ENCODE measurements around the gene SYT5. TPM values are rescaled to one million over a fixed set of nuclear protein-coding genes. Genes with fewer than 3 reads are reported as not detected.

Gene SYT5
- total RNA-seq (ENCODE audit: unreplicated experiment) = 1.6 TPM
- long read RNA-seq = 0 reads

DNA sequence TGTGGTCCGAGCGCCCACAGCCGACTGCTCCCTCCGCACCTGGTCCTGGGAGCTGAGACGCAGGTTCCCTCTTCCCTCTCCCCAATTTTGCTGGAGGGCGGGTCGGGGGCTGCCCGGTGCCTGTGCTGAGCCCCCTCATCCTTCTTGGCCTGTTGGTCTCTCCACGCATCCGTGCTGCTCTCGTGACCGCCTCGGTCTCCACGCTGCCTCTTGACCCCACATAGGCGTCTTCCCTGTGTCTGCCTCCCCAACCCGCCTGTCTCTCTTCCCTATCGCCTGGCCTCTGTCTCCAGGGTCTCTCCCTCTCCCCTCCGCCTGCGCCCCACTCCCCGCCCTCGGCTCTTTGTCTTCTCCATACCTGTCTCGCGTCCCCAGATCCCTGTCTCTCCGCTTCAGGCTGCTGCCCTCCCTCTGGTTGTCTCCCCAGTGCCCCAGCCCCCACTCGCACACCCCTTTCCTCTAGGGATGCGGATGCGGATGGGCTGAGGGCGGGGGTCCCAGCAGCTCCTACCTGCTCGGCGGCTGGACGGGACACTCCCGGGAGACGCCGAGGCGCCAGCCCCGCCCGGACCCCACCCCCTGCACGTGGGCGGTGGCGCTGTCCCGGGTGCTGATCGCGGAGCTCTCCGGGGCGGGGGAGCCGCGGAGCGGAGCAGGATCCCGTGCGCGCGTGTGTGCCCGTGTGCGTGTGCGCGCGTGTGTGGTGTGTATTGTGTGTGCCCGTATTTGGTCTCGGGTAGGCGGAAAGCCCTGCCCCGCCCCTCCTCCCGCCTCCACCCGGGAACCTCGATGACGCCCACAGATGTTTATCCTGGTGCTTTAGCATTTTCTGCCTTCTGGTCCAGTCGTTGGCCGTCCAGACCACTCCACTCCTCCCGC lies at the start of gene SYT5:
Gene SYT5 (minus strand): TSS at position 684 of the 879 bp plus-strand sequence. CDS start 1,248 bp downstream, outside the sequence.
- Mint-ChIP-seq H3K27ac (ENCODE audit: unreplicated experiment) (peak within 1 kb of the TSS; percentile 67), H3K36me3 (ENCODE audit: low read depth, unreplicated experiment) (peaks cover 3% of the 10 kb centered on the region), H3K4me3 (ENCODE audit: unreplicated experiment) (peak within 1 kb of the TSS; percentile 71), H3K9me3 (ENCODE audit: unreplicated experiment) (no peaks in the 10 kb centered on the region), H3K27me3 (ENCODE audit: unreplicated experiment) (peaks cover 26% of the 10 kb centered on the region), H3K4me1 (ENCODE audit: unreplicated experiment) (peaks cover 5% of the 10 kb centered on the region)
- no peak for TF ChIP-seq CTCF (IDR thresholded peaks at IDR 0.05; ENCODE audit: unreplicated experiment)
- peak; percentile 75 for DNase-seq (ENCODE audit: low spot score)

GRCh38 chr19:55229789-55230182 lies 49.7 kb upstream of the SYT5 start:
- no peak for TF ChIP-seq CTCF (IDR thresholded peaks at IDR 0.05; ENCODE audit: unreplicated experiment)
- peaks cover 36% of the 10 kb centered on the region for H3K36me3 Mint-ChIP-seq (ENCODE audit: low read depth, unreplicated experiment)
- H3K4me1 Mint-ChIP-seq (ENCODE audit: unreplicated experiment) = peaks cover 3% of the 10 kb centered on the region
- H3K4me3 Mint-ChIP-seq (ENCODE audit: unreplicated experiment) = no peak overlapping the region
- H3K9me3 Mint-ChIP-seq (ENCODE audit: unreplicated experiment) = no peaks in the 10 kb centered on the region
- DNase-seq (ENCODE audit: low spot score) = no peak
- H3K27ac Mint-ChIP-seq (ENCODE audit: unreplicated experiment) = no peak overlapping the region
- H3K27me3 Mint-ChIP-seq (ENCODE audit: unreplicated experiment) = peaks cover 11% of the 10 kb centered on the region

DNA sequence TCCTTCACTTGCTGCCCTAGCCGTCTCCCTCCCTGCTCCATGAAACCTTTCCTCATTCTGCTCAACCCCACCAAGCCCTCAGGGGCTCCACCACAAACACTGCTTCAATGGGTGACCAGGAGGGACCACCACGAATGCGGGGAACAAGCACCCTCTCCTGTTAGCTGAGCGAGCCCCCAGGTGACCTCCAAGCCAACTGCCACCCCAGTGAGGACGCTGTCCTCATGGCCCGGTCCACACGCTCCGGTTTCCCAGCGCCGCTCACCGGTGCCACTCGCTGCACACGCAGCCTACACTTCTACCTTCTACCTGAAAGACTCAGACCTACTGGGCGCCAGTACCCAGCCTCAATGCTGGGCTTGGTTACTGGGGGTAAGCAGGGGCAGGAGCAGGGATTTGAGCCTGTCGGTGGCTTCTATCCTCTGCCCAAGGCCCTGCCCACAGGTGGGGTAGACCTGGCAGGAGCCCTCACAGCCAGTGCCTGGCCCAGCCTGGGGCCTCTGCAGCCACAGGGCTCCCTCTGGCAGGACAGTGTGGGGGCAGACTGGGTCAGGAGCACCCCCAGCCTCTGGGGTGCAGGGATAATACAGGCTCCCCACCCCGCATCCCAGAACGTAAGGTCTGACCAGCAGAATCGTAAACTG lies 49.2 kb upstream of the SYT5 start:
- H3K27ac Mint-ChIP-seq (ENCODE audit: unreplicated experiment) = no peak overlapping the region
- TF ChIP-seq CTCF (IDR thresholded peaks at IDR 0.05; ENCODE audit: unreplicated experiment) = no peak
- no peaks in the 10 kb centered on the region for H3K9me3 Mint-ChIP-seq (ENCODE audit: unreplicated experiment)
- H3K4me3 Mint-ChIP-seq (ENCODE audit: unreplicated experiment) = no peak overlapping the region
- H3K4me1 Mint-ChIP-seq (ENCODE audit: unreplicated experiment) = peaks cover 3% of the 10 kb centered on the region
- DNase-seq (ENCODE audit: low spot score) = no peak
- H3K36me3 Mint-ChIP-seq (ENCODE audit: low read depth, unreplicated experiment) = peaks cover 30% of the 10 kb centered on the region
- H3K27me3 Mint-ChIP-seq (ENCODE audit: unreplicated experiment) = peaks cover 11% of the 10 kb centered on the region

DNA sequence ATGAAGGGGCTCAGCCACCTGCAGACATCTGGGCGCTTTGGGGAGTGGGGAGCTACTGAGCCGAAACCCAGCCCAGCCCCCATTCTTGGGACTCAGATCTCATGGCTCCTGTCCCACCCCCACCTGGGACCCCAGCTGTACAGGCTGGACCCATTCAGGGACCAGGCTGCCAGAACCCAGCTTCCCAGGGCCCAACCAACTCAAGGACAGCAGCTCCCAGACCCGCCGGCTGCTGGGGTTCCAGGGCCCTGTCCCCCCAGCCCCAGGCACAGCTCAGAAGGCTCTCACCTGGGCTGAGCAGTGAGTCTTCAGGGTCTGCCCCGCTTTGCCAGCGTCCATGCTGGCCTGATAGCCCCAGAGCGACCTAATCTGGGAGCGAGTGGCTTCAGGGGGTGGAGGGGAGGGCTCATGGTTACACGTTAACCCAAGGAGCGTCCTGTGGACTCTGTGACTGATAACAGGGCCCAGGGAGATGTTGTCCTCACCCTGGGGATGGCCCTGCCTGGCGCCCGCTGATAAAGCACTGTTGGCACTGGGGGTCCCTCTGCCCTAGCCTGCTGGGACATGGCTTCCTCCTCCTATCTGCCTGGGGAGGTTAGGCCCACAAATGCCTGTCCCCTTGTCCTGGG lies 48.4 kb upstream of the SYT5 start, which contains the start of gene TMEM86B:
Gene TMEM86B (minus strand): TSS at position 361 of the 629 bp plus-strand sequence. CDS start 22 bp downstream, at position 339.
- H3K4me1 Mint-ChIP-seq (ENCODE audit: unreplicated experiment) = peaks cover 3% of the 10 kb centered on the region
- H3K4me3 Mint-ChIP-seq (ENCODE audit: unreplicated experiment) = no peak within 1 kb of the TSS
- H3K36me3 Mint-ChIP-seq (ENCODE audit: low read depth, unreplicated experiment) = peaks cover 27% of the 10 kb centered on the region
- no peak for TF ChIP-seq CTCF (IDR thresholded peaks at IDR 0.05; ENCODE audit: unreplicated experiment)
- no peaks in the 10 kb centered on the region for H3K9me3 Mint-ChIP-seq (ENCODE audit: unreplicated experiment)
- DNase-seq (ENCODE audit: low spot score) = no peak
- peaks cover 12% of the 10 kb centered on the region for H3K27me3 Mint-ChIP-seq (ENCODE audit: unreplicated experiment)
- H3K27ac Mint-ChIP-seq (ENCODE audit: unreplicated experiment) = no peak within 1 kb of the TSS

All from endothelial cell (in vitro differentiated cells).